HG03135 (cell line): Measurements from ENCODE around the gene EMILIN2.

Experiments
- ATAC-seq: cut with Tn5 transposase; IDR thresholded peaks from one replicate; pipeline ENCODE4 v1.9.1; 2021; ENCODE audit warnings: mild to moderate bottlenecking, moderate library complexity; ENCODE audit not compliant: unreplicated experiment

The EMILIN2 gene

GRCh38 chr18:2872095-2872494 lies 25.3 kb downstream of the EMILIN2 start:
- ATAC-seq: no peak

GRCh38 chr18:2874765-2875164 lies 28.0 kb downstream of the EMILIN2 start:
- ATAC-seq: no peak

DNA sequence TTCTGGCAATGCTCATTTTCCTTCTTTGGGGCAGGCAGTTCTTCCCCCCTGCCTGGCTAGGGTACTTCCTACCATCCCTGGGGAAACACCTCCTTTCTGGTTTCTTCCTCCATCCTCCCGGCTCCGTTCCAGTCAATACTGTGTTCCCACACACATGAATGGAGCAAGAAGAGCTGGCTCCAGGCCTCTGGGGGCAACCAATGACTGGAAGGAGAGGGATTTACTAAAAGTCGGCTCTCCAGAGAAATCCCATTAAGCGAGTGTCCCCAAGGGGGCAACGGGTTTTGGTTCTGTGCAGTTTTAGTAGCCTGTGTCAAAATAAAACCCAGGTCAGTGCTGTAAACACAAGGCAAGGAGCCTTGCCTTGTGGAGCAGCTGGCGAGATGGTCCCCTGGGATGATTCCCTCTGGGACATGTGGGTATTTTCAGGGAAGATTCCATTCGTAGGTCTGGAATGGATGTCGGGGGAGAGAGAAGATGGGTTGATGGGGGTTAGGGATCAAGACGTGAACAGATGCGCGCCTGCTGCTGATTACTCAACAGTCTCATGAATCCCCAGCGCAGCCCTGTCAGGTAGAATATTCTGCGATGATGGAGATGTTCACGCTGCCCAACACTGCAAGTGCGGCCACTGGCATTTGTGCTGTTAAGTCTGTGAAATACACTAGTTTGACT lies 32.0 kb downstream of the EMILIN2 start:
- ATAC-seq: no peak

GRCh38 chr18:2879889-2880288 lies 33.1 kb downstream of the EMILIN2 start:
- no peak for ATAC-seq

DNA sequence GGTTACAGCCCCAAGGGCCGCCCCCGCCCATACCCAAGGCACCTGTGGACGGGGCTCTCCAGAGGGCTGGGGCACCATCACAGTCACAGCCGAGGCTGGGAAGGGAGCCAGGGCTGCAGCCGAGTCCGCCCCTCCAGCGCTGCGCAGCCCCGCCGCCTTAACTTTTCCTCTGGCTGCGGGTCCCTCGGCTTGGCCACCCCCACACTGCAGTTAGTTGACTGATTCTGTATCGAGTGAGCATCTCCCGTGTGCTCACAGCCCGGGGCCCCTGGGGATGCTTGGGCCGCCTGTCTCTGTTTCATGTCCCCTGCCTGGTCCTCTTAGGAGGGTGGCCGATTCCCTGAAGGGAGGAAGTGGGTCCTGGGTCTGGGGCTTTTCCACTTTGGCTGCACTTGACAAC lies 33.7 kb downstream of the EMILIN2 start:
- no peak for ATAC-seq

- ATAC-seq: no peak
Observed at GRCh38 chr18:2881088-2881839, 34.5 kb downstream of the EMILIN2 start.

- no peak for ATAC-seq
Observed at GRCh38 chr18:2881840-2882195, 35.0 kb downstream of the EMILIN2 start.

- no peak for ATAC-seq
Observed at GRCh38 chr18:2882201-2882600, 35.4 kb downstream of the EMILIN2 start.

DNA sequence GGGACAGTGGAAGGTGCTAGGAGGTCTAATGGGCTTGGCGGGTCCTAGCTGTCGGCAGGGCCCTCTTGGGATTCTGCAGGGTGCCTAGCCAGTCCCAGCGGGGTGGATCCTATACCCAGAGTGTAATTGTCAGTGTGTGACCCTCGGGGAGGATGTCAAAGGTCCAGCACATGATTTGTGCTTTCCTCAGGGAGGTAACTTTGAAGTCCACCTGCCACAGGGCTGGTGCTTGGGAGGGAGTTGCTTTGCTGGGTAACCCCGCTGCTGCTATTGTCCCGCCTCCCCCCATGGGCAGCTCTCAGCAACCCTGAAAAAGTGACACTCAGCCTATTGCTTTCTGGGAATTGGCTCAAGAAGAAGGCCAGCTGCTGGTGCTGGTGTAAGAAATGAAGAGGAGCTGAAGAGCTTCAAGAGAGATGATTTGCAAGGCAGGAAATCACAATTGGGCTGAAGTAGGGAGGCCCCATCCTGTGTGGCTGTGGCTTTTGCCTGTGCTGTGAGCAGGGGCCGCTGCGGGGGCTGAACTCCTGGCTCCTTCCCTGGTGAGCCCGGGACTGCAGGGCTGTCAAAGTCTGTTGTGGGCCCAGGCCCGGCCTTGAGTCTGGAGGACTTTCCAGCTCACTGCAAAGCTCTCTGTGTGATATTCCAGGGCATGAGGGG lies 36.4 kb downstream of the EMILIN2 start:
- ATAC-seq: no peak

- no peak for ATAC-seq
Observed at GRCh38 chr18:2884706-2885285, 38.0 kb downstream of the EMILIN2 start.

DNA sequence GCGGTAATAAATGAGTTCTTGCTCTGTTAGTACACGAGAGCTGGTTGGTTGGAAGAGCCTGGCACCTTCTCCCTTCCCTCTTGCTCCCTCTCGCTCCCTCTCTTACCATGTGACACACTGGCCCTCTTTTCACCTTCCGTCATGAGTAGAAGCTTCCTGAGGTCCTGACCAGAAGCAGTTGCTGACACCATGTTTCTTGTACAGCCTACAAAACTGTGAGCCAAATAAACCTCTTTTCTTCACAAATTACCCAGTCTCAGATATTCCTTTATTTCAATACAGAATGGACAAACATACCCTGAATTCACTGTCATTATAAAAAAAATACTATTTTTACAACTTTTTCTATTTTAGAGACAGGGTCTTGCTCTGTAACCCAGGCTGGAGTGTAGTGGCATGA lies 40.7 kb downstream of the EMILIN2 start:
- ATAC-seq: no peak

DNA sequence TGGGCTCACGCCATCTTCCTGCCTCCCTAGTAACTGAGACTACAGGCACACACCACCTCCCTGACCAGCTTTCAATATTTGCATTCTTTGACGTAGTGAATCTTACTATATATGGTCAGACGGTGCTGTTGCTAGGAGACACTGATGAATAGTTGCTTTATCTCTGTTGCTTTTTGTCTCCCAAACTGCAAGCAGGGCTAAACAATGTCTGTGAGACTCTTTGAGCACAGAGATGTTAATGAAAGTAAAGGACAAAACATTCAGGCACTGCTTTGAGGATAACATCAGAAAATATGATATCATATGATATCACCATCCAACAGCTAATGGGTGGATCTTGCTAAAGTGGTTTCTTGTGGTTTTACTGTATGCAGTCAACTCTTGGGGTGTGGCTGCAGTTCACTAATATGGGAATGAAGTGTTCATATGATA lies 43.0 kb downstream of the EMILIN2 start:
- ATAC-seq: no peak

DNA sequence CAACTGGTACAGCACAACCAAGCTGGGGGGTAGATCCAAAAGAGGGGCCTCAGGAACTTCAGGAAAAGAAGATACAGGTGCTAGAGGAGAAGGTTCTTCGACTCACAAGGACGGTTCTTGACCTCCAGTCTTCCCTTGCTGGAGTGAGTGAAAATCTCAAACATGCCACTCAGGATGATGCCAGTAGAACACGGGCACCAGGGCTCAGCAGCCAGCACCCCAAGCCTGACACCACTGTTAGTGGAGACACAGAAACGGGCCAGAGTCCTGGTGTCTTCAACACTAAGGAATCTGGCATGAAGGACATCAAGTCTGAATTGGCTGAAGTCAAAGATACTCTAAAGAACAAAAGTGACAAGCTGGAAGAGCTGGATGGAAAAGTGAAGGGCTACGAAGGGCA lies 43.8 kb downstream of the EMILIN2 start:
- no peak for ATAC-seq

- no peak for ATAC-seq
Observed at GRCh38 chr18:2891526-2892431, 45.0 kb downstream of the EMILIN2 start.

DNA sequence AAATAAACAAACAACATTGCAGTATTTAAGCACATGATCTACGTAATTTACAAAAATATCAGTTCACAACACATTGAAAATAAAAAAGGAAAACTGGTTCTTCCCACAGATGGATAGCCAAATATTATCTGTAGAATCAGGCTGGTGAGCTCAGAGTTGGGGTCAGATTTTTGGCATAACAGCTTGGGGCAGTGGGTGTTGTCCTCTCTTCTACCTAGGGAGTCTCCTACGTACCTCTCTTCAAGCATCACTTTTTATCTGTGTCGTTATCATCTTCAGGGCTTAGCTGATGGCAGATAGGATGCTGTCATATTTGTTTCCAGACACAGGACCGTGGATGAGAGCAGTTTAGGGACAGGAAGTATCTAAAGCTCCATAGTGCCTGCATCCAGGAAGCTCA lies 46.2 kb downstream of the EMILIN2 start:
- no peak for ATAC-seq

DNA sequence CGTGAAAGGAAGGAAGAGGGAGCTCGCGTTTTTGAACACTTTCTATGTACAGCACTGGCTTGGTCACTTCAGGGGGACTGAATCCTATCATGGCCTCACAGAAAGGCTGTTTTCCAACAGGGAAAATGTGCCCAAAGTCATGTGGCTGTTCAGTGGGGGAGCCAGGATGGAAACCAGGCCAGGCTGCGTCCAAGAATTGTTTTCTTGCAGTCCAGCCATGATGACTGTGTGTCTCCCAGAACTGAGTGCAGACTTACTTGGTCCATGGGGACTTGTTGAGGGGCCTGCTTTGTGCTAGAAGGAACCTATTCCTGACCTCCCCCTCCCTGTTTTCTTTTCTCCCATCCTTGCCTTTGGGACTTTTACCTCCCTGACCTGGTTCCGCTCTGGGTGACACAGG lies 46.9 kb downstream of the EMILIN2 start:
- ATAC-seq: no peak

DNA sequence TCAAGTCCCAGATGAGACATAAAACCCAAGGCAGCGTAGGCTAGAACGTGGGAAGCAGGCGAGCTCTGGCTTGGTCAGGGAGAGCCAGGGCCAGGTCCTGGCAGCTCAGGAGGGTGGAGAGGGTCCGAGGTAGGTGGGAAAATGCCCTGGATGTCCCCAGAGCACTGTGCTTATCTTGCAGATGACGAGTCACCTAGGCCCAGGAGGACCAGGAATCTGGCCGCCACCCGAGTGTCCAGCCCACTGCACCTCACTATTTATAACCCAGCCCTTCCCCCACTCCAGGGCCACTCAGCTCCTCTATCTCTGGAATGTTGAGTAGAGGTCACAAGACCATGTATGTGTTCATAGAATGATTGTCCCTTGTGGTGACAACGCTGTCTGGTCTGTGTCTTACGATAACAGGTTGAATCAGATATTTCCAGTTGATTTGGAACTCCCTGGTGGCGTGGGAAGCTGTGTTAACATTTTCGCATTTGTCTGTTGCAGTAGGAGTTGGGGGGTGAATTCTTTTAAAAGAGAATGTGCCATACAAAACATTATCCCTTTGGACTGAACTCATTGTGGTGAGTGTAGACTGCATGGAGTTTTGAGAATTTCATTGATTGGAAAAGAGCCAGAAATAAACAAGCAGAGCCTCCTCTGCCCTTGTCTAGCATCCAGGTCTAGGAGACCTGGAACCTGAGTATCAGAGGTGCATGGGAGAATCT lies 47.5 kb downstream of the EMILIN2 start:
- ATAC-seq: no peak

DNA sequence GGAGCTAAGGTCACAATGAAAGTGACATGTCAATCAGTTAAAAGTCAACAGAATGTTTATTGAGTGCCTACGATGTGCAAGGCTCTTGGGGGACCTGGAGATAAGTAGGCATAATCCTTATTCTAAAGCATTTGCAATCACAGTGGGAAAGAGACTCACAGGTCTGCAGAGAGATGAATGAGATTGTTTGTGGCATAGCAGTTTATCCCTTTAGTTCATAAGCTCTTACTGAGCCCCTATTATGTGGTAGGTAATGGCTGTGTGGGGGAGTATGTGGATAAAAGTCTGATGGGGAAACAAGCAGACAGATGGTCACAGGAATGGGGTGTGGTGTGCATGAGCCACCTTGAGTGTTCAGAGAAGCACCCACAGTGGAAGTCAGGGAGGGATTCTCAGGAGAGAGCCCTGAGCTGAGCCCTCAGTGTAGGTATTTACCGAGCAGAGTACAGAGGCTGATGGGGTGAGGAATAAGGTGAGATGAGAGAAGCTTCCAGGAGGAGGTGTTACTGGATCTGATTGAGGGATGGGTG lies 48.1 kb downstream of the EMILIN2 start:
- no peak for ATAC-seq

GRCh38 chr18:2895391-2895790 lies 48.6 kb downstream of the EMILIN2 start:
- ATAC-seq: no peak

DNA sequence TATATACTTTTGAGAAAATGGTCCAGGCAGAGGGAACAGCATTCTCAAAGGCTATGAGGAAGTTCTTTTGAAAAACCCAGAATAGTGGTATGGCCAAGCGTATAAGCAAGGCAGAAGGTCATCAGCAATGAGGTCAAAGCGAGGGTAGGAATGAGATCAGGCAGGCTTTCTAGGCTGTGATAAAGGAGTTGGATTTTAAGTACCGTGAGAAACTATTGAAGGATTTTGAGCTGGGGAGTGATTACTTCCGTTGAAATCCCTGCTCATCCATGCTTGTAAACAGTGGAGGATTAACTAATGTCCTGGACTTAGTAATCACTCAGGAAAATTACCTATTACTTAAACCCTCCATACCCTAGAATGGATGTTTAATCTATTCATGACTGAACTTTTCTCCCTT lies 50.2 kb downstream of the EMILIN2 start:
- no peak for ATAC-seq
